OCI-LY3 (cell line): ENCODE data around the gene NPIPA1.
"Not testable (repeated sequence)": the region's sequence is repeated elsewhere in the genome, so short reads cannot be mapped to it uniquely, and the experiment has no call there.

Experiments used
- H2AFZ ChIP-seq: fragments of 200-600, 300-600 bp; shearing (Covaris generic); 2 replicates; pipeline ENCODE4 v1.6.0; 2014; ENCODE audit warnings: antibody characterized with exemption, low read depth, low read length
- H3K27ac ChIP-seq: fragments of 200-600, 300-600 bp; sonication (generic); 2 replicates; pipeline ENCODE4 v1.5.1; 2014; ENCODE audit warnings: mild to moderate bottlenecking, low read length, moderate library complexity, mixed read lengths
- H3K27me3 ChIP-seq: fragments of 200-600, 300-600 bp; sonication (generic); 2 replicates; pipeline ENCODE4 v1.6.1; 2014; ENCODE audit warnings: low read depth, low read length, mixed read lengths
- H3K36me3 ChIP-seq: fragments of 200-600, 300-600 bp; sonication (generic); replicated peaks from 2 replicates; pipeline ENCODE3; 2014; ENCODE audit warnings: low read depth, low read length, mixed read lengths
- H3K4me1 ChIP-seq: fragments of 300-600, 200-600 bp; sonication (generic); 2 replicates; pipeline ENCODE4 v1.6.1; 2014; ENCODE audit warnings: low read length, mixed read lengths
- H3K4me2 ChIP-seq: fragments of 200-600, 300-600 bp; sonication (generic); 2 replicates; pipeline ENCODE4 v1.6.1; 2014; ENCODE audit warnings: low read length, mixed read lengths
- H3K4me3 ChIP-seq: fragments of 300-600, 200-600 bp; sonication (generic); 2 replicates; pipeline ENCODE4 v1.5.1; 2014; ENCODE audit warnings: antibody characterized with exemption, mild to moderate bottlenecking, low read length, moderate library complexity
- H3K79me2 ChIP-seq: fragments of 300-600, 200-600 bp; shearing (Covaris generic); 2 replicates; pipeline ENCODE4 v1.6.1; 2014; ENCODE audit warnings: mild to moderate bottlenecking, low read length, mixed read lengths
- H3K9ac ChIP-seq: fragments of 300-600, 200-600 bp; shearing (Covaris generic); 2 replicates; pipeline ENCODE4 v1.6.0; 2014; ENCODE audit warnings: mild to moderate bottlenecking, low read length, moderate library complexity
- H3K9me3 ChIP-seq: fragments of 200-600, 300-600 bp; shearing (Covaris generic); 2 replicates; pipeline ENCODE4 v1.6.1; 2014; ENCODE audit warnings: low read length, mixed read lengths; ENCODE audit not compliant: insufficient read depth
- H4K20me1 ChIP-seq: fragments of 200-600, 300-600 bp; sonication (generic); 2 replicates; pipeline ENCODE4 v1.6.1; 2016; ENCODE audit warnings: low read length, mixed read lengths; ENCODE audit not compliant: insufficient read depth

NPIPA1 gene

GRCh38 chr16:14937143-14937542 lies at the start of gene NPIPA1:
TSS of gene NPIPA1 (plus strand) at chr16:14937443. CDS start at chr16:14937443, 0 bp downstream.
- not testable (repeated sequence) for H3K36me3 ChIP-seq, H3K79me2 ChIP-seq, H3K27me3 ChIP-seq

GRCh38 chr16:14892111-14892510 lies 45.1 kb upstream of the NPIPA1 start:
- not testable (repeated sequence) for H3K79me2 ChIP-seq, H4K20me1 ChIP-seq, H3K4me1 ChIP-seq, H3K4me3 ChIP-seq, H3K36me3 ChIP-seq, H2AFZ ChIP-seq, H3K9me3 ChIP-seq, H3K9ac ChIP-seq, H3K27me3 ChIP-seq, H3K4me2 ChIP-seq, H3K27ac ChIP-seq

More at GRCh38 chr16:14937143-14937542, at the start of gene NPIPA1:
- H3K4me2 ChIP-seq, H3K4me3 ChIP-seq, H3K27ac ChIP-seq, H3K4me1 ChIP-seq, H2AFZ ChIP-seq, H3K9me3 ChIP-seq, H4K20me1 ChIP-seq, H3K9ac ChIP-seq: not testable (repeated sequence)

- H3K4me2 ChIP-seq, H3K4me1 ChIP-seq, H3K79me2 ChIP-seq, H3K27ac ChIP-seq, H4K20me1 ChIP-seq, H3K36me3 ChIP-seq, H3K9me3 ChIP-seq, H3K4me3 ChIP-seq, H3K27me3 ChIP-seq, H3K9ac ChIP-seq, H2AFZ ChIP-seq: not testable (repeated sequence)
Measured at GRCh38 chr16:14895382-14895781, 41.9 kb upstream of the NPIPA1 start.

- H3K4me1 ChIP-seq, H2AFZ ChIP-seq, H4K20me1 ChIP-seq, H3K9me3 ChIP-seq, H3K27me3 ChIP-seq, H3K9ac ChIP-seq, H3K79me2 ChIP-seq, H3K4me3 ChIP-seq, H3K4me2 ChIP-seq, H3K27ac ChIP-seq, H3K36me3 ChIP-seq: not testable (repeated sequence)
Measured at GRCh38 chr16:14896023-14896422, 41.2 kb upstream of the NPIPA1 start.

GRCh38 chr16:14897006-14897664 lies 40.1 kb upstream of the NPIPA1 start:
- H3K27ac ChIP-seq, H3K27me3 ChIP-seq, H3K36me3 ChIP-seq, H3K4me1 ChIP-seq, H2AFZ ChIP-seq, H3K4me2 ChIP-seq, H3K4me3 ChIP-seq, H4K20me1 ChIP-seq, H3K9me3 ChIP-seq, H3K79me2 ChIP-seq, H3K9ac ChIP-seq: not testable (repeated sequence)

- H3K4me1 ChIP-seq, H3K27ac ChIP-seq, H2AFZ ChIP-seq, H3K9ac ChIP-seq, H3K4me2 ChIP-seq, H3K36me3 ChIP-seq, H3K27me3 ChIP-seq, H4K20me1 ChIP-seq, H3K4me3 ChIP-seq, H3K9me3 ChIP-seq, H3K79me2 ChIP-seq: not testable (repeated sequence)
Measured at GRCh38 chr16:14898162-14898561, 39.1 kb upstream of the NPIPA1 start.

GRCh38 chr16:14903191-14903957 lies 33.9 kb upstream of the NPIPA1 start:
- not testable (repeated sequence) for H3K4me2 ChIP-seq, H3K27ac ChIP-seq, H3K79me2 ChIP-seq, H3K36me3 ChIP-seq, H2AFZ ChIP-seq, H3K9me3 ChIP-seq, H3K4me3 ChIP-seq, H3K9ac ChIP-seq, H3K4me1 ChIP-seq, H4K20me1 ChIP-seq, H3K27me3 ChIP-seq

GRCh38 chr16:14909744-14910143 lies 27.5 kb upstream of the NPIPA1 start:
- not testable (repeated sequence) for H3K4me2 ChIP-seq, H3K4me3 ChIP-seq, H3K36me3 ChIP-seq, H3K4me1 ChIP-seq, H4K20me1 ChIP-seq, H3K27ac ChIP-seq, H3K9ac ChIP-seq, H3K79me2 ChIP-seq, H3K27me3 ChIP-seq, H2AFZ ChIP-seq, H3K9me3 ChIP-seq

GRCh38 chr16:14910833-14911629 lies 26.2 kb upstream of the NPIPA1 start:
- not testable (repeated sequence) for H2AFZ ChIP-seq, H3K4me2 ChIP-seq, H4K20me1 ChIP-seq, H3K4me1 ChIP-seq, H3K9ac ChIP-seq, H3K36me3 ChIP-seq, H3K9me3 ChIP-seq, H3K79me2 ChIP-seq, H3K4me3 ChIP-seq, H3K27ac ChIP-seq, H3K27me3 ChIP-seq
